HG03066 (cell line): ENCODE measurements around the gene OR6S1.

ENCODE experiments used
- ATAC-seq: cut with Tn5 transposase; IDR thresholded peaks from one replicate; pipeline ENCODE4 v1.9.1; 2021; ENCODE audit warnings: low read depth; ENCODE audit not compliant: unreplicated experiment

Gene OR6S1

GRCh38 chr14:20641591-20641990 is at the start of gene OR6S1:
TSS of gene OR6S1 (minus strand) at chr14:20641691. CDS start at chr14:20641691, 0 bp downstream.
- ATAC-seq = no peak

GRCh38 chr14:20690848-20691640 is 49.6 kb upstream of the OR6S1 start:
- no peak for ATAC-seq

GRCh38 chr14:20688167-20688839 is 46.8 kb upstream of the OR6S1 start, which contains the start of gene ANG:
TSS of gene ANG (plus strand) at chr14:20688764. CDS start at chr14:20693565, 4,801 bp downstream.
- ATAC-seq = no peak

- no peak for ATAC-seq
Measured at GRCh38 chr14:20687362-20688166, 46.1 kb upstream of the OR6S1 start.

- no peak for ATAC-seq
Measured at GRCh38 chr14:20686386-20687143, 45.1 kb upstream of the OR6S1 start.

GRCh38 chr14:20684662-20685456 is 43.4 kb upstream of the OR6S1 start:
- ATAC-seq = no peak

- no peak for ATAC-seq
Measured at GRCh38 chr14:20683891-20684661, 42.6 kb upstream of the OR6S1 start, which contains the start of gene RNASE4. TSS of gene RNASE4 (plus strand) at chr14:20684560. CDS start at chr14:20699372, 14,812 bp downstream.

- peak; percentile 33 for ATAC-seq
Measured at GRCh38 chr14:20683125-20683890, 41.8 kb upstream of the OR6S1 start.

GRCh38 chr14:20682435-20683124 is 41.1 kb upstream of the OR6S1 start:
- ATAC-seq = peak; percentile 51

- ATAC-seq = no peak
Measured at GRCh38 chr14:20682127-20682434, 40.6 kb upstream of the OR6S1 start.

GRCh38 chr14:20681348-20682126 is 40.0 kb upstream of the OR6S1 start:
- ATAC-seq = no peak

- peak; percentile 24 for ATAC-seq
Measured at GRCh38 chr14:20680843-20681347, 39.4 kb upstream of the OR6S1 start.

GRCh38 chr14:20680363-20680762 is 38.9 kb upstream of the OR6S1 start:
- no peak for ATAC-seq

- no peak for ATAC-seq
Measured at GRCh38 chr14:20679907-20680306, 38.4 kb upstream of the OR6S1 start.

GRCh38 chr14:20676072-20676471 is 34.6 kb upstream of the OR6S1 start:
- ATAC-seq = no peak

- ATAC-seq = no peak
Measured at GRCh38 chr14:20675669-20676068, 34.2 kb upstream of the OR6S1 start.
